Progenitor cell of endocrine pancreas (in vitro differentiated cells): ENCODE data around the gene C1QTNF6. TPM values are rescaled to one million over a fixed set of nuclear protein-coding genes. Genes with fewer than 3 reads are reported as not detected.

Experiments
- DNase-seq: peaks from one replicate; pipeline ENCODE4 v3.0.0; 2021; ENCODE audit warnings: low spot score; ENCODE audit not compliant: unreplicated experiment
- H3K27ac Mint-ChIP-seq: 2 replicates; pipeline ENCODE4 v1.8.0; 2021; ENCODE audit warnings: mild to moderate bottlenecking, moderate library complexity, mixed read lengths
- H3K27me3 Mint-ChIP-seq: 2 replicates; pipeline ENCODE4 v1.8.0; 2021; ENCODE audit warnings: mixed read lengths
- H3K36me3 Mint-ChIP-seq: 2 replicates; pipeline ENCODE4 v1.8.0; 2022; ENCODE audit warnings: mixed read lengths; ENCODE audit not compliant: insufficient read depth
- H3K4me1 Mint-ChIP-seq: 2 replicates; pipeline ENCODE4 v1.8.0; 2021; ENCODE audit warnings: low read depth, mixed read lengths
- H3K4me3 Mint-ChIP-seq: 2 replicates; pipeline ENCODE4 v1.8.0; 2021; ENCODE audit warnings: low read depth, mild to moderate bottlenecking, moderate library complexity, mixed read lengths
- H3K9me3 Mint-ChIP-seq: 2 replicates; pipeline ENCODE4 v1.8.0; 2021; ENCODE audit warnings: low read depth, mixed read lengths
- CTCF ChIP-seq: fragments of 200-600 bp; sonication (generic); IDR thresholded peaks from one replicate; pipeline ENCODE4 v1.5.0; 2021; ENCODE audit warnings: antibody characterized with exemption, mild to moderate bottlenecking; ENCODE audit not compliant: unreplicated experiment
- total RNA-seq: library from RNA; stranded (reverse); gene quantifications from 2 replicates; pipeline ENCODE4 v1.2.1, GENCODE V29; 2021

C1QTNF6 gene
- total RNA-seq, 1 donor from 2014 or later: 14.5 TPM

- peaks cover 9% of the 10 kb centered on the region for H3K4me1 Mint-ChIP-seq
- peaks cover 14% of the 10 kb centered on the region for H3K27me3 Mint-ChIP-seq
- H3K4me3 Mint-ChIP-seq: no peak overlapping the region
- DNase-seq: no peak
- peaks cover 8% of the 10 kb centered on the region for H3K9me3 Mint-ChIP-seq
- no peak for TF ChIP-seq CTCF
- H3K27ac Mint-ChIP-seq: peak overlapping the region; percentile 76
- H3K36me3 Mint-ChIP-seq: peaks cover 1% of the 10 kb centered on the region
Measured at GRCh38 chr22:37146507-37147180, 41.4 kb downstream of the C1QTNF6 start.

- peaks cover 9% of the 10 kb centered on the region for H3K4me1 Mint-ChIP-seq
- H3K27ac Mint-ChIP-seq: no peak overlapping the region
- peaks cover 14% of the 10 kb centered on the region for H3K27me3 Mint-ChIP-seq
- TF ChIP-seq CTCF: no peak
- DNase-seq: no peak
- H3K36me3 Mint-ChIP-seq: no peaks in the 10 kb centered on the region
- no peak overlapping the region for H3K4me3 Mint-ChIP-seq
- peaks cover 2% of the 10 kb centered on the region for H3K9me3 Mint-ChIP-seq
Measured at GRCh38 chr22:37146051-37146385, 42.0 kb downstream of the C1QTNF6 start.

- no peak for TF ChIP-seq CTCF
- H3K9me3 Mint-ChIP-seq: no peaks in the 10 kb centered on the region
- no peaks in the 10 kb centered on the region for H3K36me3 Mint-ChIP-seq
- no peak overlapping the region for H3K4me3 Mint-ChIP-seq
- peaks cover 14% of the 10 kb centered on the region for H3K27me3 Mint-ChIP-seq
- DNase-seq: no peak
- peak overlapping the region; percentile 53 for H3K27ac Mint-ChIP-seq
- H3K4me1 Mint-ChIP-seq: peaks cover 9% of the 10 kb centered on the region
Measured at GRCh38 chr22:37145180-37146050, 42.6 kb downstream of the C1QTNF6 start.

- peaks cover 9% of the 10 kb centered on the region for H3K4me1 Mint-ChIP-seq
- H3K27me3 Mint-ChIP-seq: peaks cover 14% of the 10 kb centered on the region
- TF ChIP-seq CTCF: no peak
- H3K36me3 Mint-ChIP-seq: no peaks in the 10 kb centered on the region
- no peak overlapping the region for H3K4me3 Mint-ChIP-seq
- no peak for DNase-seq
- H3K9me3 Mint-ChIP-seq: no peaks in the 10 kb centered on the region
- no peak overlapping the region for H3K27ac Mint-ChIP-seq
Measured at GRCh38 chr22:37144180-37144554, 43.9 kb downstream of the C1QTNF6 start.

GRCh38 chr22:37141971-37142370 is 46.1 kb downstream of the C1QTNF6 start:
- H3K4me3 Mint-ChIP-seq: no peak overlapping the region

More at GRCh38 chr22:37141971-37142370, 46.1 kb downstream of the C1QTNF6 start:
- DNase-seq: no peak
- no peak for TF ChIP-seq CTCF
- Mint-ChIP-seq H3K4me1 (peaks cover 9% of the 10 kb centered on the region), H3K9me3 (no peaks in the 10 kb centered on the region), H3K27me3 (peaks cover 27% of the 10 kb centered on the region), H3K36me3 (no peaks in the 10 kb centered on the region), H3K27ac (no peak overlapping the region)
